ENCODE data around the gene ABHD12B. TPM values are rescaled to one million over a fixed set of nuclear protein-coding genes. Genes with fewer than 3 reads are reported as not detected.

The ABHD12B gene, protein sequence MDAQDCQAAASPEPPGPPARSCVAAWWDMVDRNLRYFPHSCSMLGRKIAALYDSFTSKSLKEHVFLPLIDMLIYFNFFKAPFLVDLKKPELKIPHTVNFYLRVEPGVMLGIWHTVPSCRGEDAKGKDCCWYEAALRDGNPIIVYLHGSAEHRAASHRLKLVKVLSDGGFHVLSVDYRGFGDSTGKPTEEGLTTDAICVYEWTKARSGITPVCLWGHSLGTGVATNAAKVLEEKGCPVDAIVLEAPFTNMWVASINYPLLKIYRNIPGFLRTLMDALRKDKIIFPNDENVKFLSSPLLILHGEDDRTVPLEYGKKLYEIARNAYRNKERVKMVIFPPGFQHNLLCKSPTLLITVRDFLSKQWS
- not detected in 2 replicates for total RNA-seq (2014; rRNA removed; shearing (Covaris generic))

- Histone ChIP-seq H3K4me1 (replicated peaks) (no peaks in the 10 kb centered on the region), H3K27ac (no peak within 1 kb of the TSS), H3K27me3 (replicated peaks) (no peaks in the 10 kb centered on the region; the same call in none of the 2 replicates), H3K36me3 (no peaks in the 10 kb centered on the region), H3K9me3 (replicated peaks) (no peaks in the 10 kb centered on the region), H3K4me3 (no peak within 1 kb of the TSS)
- no peak for DNase-seq (ENCODE audit: low read depth in 1 of 2, low spot score in 2 of 2)
Observed at GRCh38 chr14:50871914-50872732, at the start of gene ABHD12B. Gene ABHD12B (plus strand): TSS chr14:50872053. CDS start chr14:50872175, 122 bp downstream.

DNA sequence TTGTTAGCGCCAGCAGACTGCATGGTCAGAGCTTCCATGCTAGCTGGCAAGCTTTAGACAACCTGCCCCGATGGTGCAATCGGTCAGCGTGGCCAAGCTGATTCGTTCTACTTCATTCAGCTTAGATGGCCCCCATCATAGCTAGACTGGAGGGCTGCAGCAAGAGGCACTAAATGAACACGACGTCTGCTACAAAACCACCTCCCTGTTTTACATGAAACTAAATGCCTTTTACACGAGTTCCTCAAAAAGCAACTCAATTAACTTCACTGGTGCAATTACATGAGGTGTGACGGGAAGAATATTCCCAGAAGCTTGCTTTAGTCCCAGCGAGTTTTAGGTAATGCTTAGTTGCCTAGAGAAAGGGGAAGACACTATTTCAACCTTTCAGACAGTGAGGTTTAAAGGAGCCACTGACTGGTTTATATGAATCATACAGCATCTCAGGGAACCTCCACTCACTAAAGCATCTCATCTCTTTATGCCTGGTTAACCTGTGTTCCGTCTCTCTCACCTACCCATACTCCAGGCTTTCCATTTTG lies 49.3 kb upstream of the ABHD12B start:
- Histone ChIP-seq H3K27ac (no peak overlapping the region), H3K9me3 (replicated peaks) (no peaks in the 10 kb centered on the region), H3K4me1 (replicated peaks) (peaks cover 16% of the 10 kb centered on the region), H3K27me3 (replicated peaks) (no peaks in the 10 kb centered on the region), H3K36me3 (peaks cover 4% of the 10 kb centered on the region; the same call in 1 of the 2 replicates), H3K4me3 (no peak overlapping the region)
- DNase-seq (ENCODE audit: low read depth in 1 of 2, low spot score in 2 of 2), result no peak

DNA sequence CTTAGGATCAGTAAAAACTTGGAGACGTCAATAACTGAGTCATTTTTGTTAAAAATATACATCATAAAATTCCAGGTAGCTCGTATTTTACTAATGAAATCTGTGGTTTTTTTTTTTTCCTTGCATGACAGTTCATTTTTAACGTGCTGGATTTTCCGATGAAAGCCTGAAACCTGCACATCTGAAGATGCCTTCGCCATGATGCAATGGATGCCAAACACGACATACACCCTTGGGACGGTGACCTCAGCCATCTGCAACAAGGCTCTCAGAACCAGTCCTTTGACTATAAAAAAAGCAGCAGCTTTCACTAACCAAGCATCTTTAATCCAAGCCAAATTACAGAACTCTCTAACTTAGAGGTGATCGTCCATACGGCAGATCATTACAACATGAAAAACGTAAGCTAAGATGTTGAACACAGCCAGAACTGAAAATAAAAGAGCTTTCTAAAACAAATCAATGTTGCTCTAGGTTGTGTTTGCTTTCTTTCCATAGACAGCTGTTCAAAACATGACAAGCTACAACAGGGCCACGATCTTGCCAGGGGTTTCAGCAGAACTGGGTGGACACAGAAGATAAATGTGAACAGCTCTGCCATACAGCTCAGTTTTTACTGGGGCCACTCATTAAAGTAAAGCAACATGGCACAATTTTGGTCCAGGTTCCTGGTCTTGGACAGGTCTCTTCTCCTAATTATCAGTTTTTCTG lies 48.6 kb upstream of the ABHD12B start:
- no peaks in the 10 kb centered on the region for H3K27me3 ChIP-seq (replicated peaks)
- H3K36me3 ChIP-seq, result peaks cover 4% of the 10 kb centered on the region; the same call in 1 of the 2 replicates
- no peak overlapping the region for H3K4me3 ChIP-seq
- H3K9me3 ChIP-seq (replicated peaks), result no peaks in the 10 kb centered on the region
- DNase-seq (ENCODE audit: low read depth in 1 of 2, low spot score in 2 of 2), result no peak
- no peak overlapping the region for H3K27ac ChIP-seq
- H3K4me1 ChIP-seq (replicated peaks), result peaks cover 16% of the 10 kb centered on the region

DNA sequence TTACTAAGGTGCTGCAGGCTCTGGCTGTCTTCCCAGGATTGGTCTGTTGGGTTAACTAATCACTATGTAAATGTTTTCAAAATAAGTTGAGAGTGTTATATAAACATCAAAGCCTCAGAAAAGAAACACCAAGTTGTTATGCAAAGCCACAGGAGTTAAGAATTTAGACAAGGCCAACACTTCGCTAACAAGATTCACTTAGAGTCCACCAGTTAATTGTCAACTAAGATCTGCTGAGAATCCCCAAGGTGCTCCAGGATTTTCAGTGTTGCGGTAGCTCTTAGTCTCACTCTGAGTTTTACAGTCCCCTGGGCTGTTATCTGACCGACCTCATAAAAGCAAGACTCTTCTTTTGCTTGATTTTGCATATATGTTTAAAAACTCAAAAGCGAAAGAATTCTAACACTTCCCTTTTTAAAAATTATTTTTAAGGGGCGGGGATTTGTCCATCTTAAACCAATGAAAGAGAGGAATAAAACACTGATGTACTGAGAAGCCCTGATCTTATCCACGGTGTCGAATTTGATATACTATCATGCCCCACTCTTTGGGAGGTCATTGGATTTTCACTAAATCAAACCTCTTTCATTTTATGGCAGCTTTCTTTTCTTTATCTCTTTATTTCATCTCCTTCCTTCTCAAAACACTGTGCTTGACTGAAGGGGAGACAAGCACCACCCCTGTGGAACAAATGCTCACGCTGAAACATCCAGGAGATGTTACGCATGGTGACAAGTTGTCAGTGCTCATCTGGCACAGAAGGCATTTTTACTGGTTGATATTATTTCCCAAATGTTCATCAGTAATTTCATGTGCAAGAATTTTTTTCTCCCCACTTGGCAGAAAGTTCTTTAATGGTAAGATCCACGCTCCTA lies 47.9 kb upstream of the ABHD12B start:
- H3K27me3 ChIP-seq (replicated peaks), result no peaks in the 10 kb centered on the region
- peaks cover 4% of the 10 kb centered on the region; the same call in 1 of the 2 replicates for H3K36me3 ChIP-seq
- H3K4me1 ChIP-seq (replicated peaks), result peaks cover 19% of the 10 kb centered on the region
- H3K27ac ChIP-seq, result no peak overlapping the region
- no peak for DNase-seq (ENCODE audit: low read depth in 1 of 2, low spot score in 2 of 2)
- H3K4me3 ChIP-seq, result no peak overlapping the region
- no peaks in the 10 kb centered on the region for H3K9me3 ChIP-seq (replicated peaks)

- Histone ChIP-seq H3K27ac (no peak overlapping the region), H3K9me3 (replicated peaks) (no peaks in the 10 kb centered on the region), H3K4me1 (replicated peaks) (peaks cover 30% of the 10 kb centered on the region), H3K36me3 (peaks cover under 1% of the 10 kb centered on the region; the same call in 1 of the 2 replicates), H3K4me3 (no peak overlapping the region), H3K27me3 (replicated peaks) (no peaks in the 10 kb centered on the region)
- no peak for DNase-seq (ENCODE audit: low read depth in 1 of 2, low spot score in 2 of 2)
Observed at GRCh38 chr14:50825307-50825706, 46.5 kb upstream of the ABHD12B start.

- H3K36me3 ChIP-seq, result peaks cover 7% of the 10 kb centered on the region; the same call in 1 of the 2 replicates
- H3K4me1 ChIP-seq (replicated peaks), result peaks cover 30% of the 10 kb centered on the region
- H3K4me3 ChIP-seq, result no peak overlapping the region
- DNase-seq (ENCODE audit: low read depth in 1 of 2, low spot score in 2 of 2), result no peak
- no peaks in the 10 kb centered on the region for H3K27me3 ChIP-seq (replicated peaks)
- H3K27ac ChIP-seq, result no peak overlapping the region
- no peaks in the 10 kb centered on the region for H3K9me3 ChIP-seq (replicated peaks)
Observed at GRCh38 chr14:50826681-50827080, 45.2 kb upstream of the ABHD12B start.

GRCh38 chr14:50828721-50829488 lies 42.9 kb upstream of the ABHD12B start:
- Histone ChIP-seq H3K36me3 (peaks cover 7% of the 10 kb centered on the region; the same call in 1 of the 2 replicates), H3K9me3 (replicated peaks) (no peaks in the 10 kb centered on the region), H3K4me1 (replicated peaks) (peaks cover 25% of the 10 kb centered on the region), H3K27ac (no peak overlapping the region), H3K27me3 (replicated peaks) (0 out of 2 replicates have a peak, but pooled peaks cover 3% of the 10 kb centered on the region), H3K4me3 (no peak overlapping the region)
- DNase-seq (ENCODE audit: low read depth in 1 of 2, low spot score in 2 of 2), result no peak

- H3K9me3 ChIP-seq (replicated peaks), result no peaks in the 10 kb centered on the region
- DNase-seq (ENCODE audit: low read depth in 1 of 2, low spot score in 2 of 2), result no peak
- H3K4me3 ChIP-seq, result peak overlapping the region; percentile 98
- H3K4me1 ChIP-seq (replicated peaks), result peaks cover 25% of the 10 kb centered on the region
- no peak overlapping the region for H3K27ac ChIP-seq
- H3K27me3 ChIP-seq (replicated peaks), result 0 out of 2 replicates have a peak, but pooled peaks cover 3% of the 10 kb centered on the region
- peaks cover 7% of the 10 kb centered on the region; the same call in 1 of the 2 replicates for H3K36me3 ChIP-seq
Observed at GRCh38 chr14:50829489-50830043, 42.3 kb upstream of the ABHD12B start.

GRCh38 chr14:50830044-50830931 lies 41.6 kb upstream of the ABHD12B start:
- H3K4me1 ChIP-seq (replicated peaks), result peaks cover 25% of the 10 kb centered on the region
- peaks cover 7% of the 10 kb centered on the region; the same call in 1 of the 2 replicates for H3K36me3 ChIP-seq
- no peaks in the 10 kb centered on the region for H3K9me3 ChIP-seq (replicated peaks)
- H3K4me3 ChIP-seq, result peak overlapping the region; percentile 98
- peak overlapping the region; percentile 54; the same call in 1 of the 2 replicates for H3K27ac ChIP-seq
- H3K27me3 ChIP-seq (replicated peaks), result 0 out of 2 replicates have a peak, but pooled peaks cover 3% of the 10 kb centered on the region
- peak in 1 of 2 experiments; percentile 48 for DNase-seq (ENCODE audit: low read depth in 1 of 2, low spot score in 2 of 2)

DNA sequence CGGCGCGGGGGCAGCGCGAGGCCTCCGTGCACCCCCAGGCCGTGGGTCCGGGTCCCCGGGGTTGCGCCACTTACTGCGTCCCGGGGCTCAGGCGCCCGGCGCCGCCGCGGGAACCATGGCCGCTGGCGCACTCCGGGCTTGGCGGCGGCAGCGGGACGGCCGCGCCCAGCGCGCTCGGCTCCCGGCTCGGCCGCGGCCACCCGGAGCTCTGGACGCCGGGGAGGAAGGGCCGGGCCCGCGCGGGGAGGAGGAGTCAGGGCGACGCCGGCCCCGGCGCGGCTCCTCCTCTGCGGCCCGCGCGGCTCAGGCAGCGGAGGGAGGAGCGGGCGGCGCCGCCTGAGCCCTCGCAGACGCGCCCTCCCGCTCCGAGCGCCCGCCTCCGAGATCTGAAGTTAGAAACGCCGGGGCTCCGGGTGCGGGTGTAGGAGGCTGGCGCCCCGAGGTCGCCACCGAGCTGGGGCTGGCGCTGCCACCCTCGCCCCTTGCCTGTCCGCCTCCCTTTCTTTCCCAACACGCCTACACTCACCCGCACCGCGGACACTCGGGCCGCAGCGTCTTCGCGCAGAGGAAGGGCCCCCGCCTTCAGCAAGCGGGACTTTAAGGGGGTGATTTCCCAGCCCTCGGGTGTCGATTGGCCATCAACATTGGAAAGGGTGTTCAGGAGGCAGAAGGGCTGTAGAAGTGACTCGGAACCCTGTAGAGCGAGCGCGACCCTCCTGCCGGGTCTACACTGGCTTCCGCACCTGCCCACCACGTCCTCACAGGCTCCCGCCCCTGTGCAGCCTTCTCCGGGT lies 40.7 kb upstream of the ABHD12B start, which contains the start of gene NIN:
Gene NIN, minus strand, starts transcription at position 231 of the 794 bp plus-strand sequence. CDS start 9,106 bp downstream, outside the sequence.
- Histone ChIP-seq H3K27me3 (replicated peaks) (0 out of 2 replicates have a peak, but pooled peaks cover 3% of the 10 kb centered on the region), H3K9me3 (replicated peaks) (no peaks in the 10 kb centered on the region), H3K27ac (peak within 1 kb of the TSS; percentile 54; the same call in 1 of the 2 replicates), H3K4me3 (peak within 1 kb of the TSS; percentile 98), H3K36me3 (peaks cover 7% of the 10 kb centered on the region; the same call in 1 of the 2 replicates), H3K4me1 (replicated peaks) (peaks cover 25% of the 10 kb centered on the region)
- DNase-seq (ENCODE audit: low read depth in 1 of 2, low spot score in 2 of 2), result peak; percentile 67 to 75
